Heart left ventricle (tissue), 16 donors: ENCODE data around the gene CEPT1. TPM values are rescaled to one million over a fixed set of nuclear protein-coding genes. Genes with fewer than 3 reads are reported as not detected.

Source experiments
- ATAC-seq, 4 donors: fragments of 200-7000 bp; cut with Tn5 transposase; one replicate each; pipeline ENCODE4 v1.9.1; 2020 to 2022; ENCODE audit warnings: moderate library complexity in 4 of 4, mild to moderate bottlenecking in 3 of 4, moderate number of reproducible peaks in 1 of 4
- DNase-seq, 5 donors: peaks; one replicate each; pipeline ENCODE4 v3.0.0-alpha.2; 2020
- H3K27ac ChIP-seq, 12 donors: fragments of 200-600 bp; sonication (generic) in 4 of 12; one replicate each; pipeline versions ENCODE4 v1.5.0 to v1.8.0; 2016 to 2022; ENCODE audit warnings: mild to moderate bottlenecking in 2 of 12
- H3K27me3 ChIP-seq, 9 donors: fragments of 200-600 bp; sonication (generic) in 2 of 9; one replicate each; pipeline versions ENCODE4 v1.5.1 to v1.8.0; 2016 to 2022; ENCODE audit warnings: mild to moderate bottlenecking in 3 of 9
- H3K36me3 ChIP-seq, 9 donors: fragments of 200-600 bp; sonication (generic) in 2 of 9; one replicate each; pipeline versions ENCODE4 v1.5.0 to v1.8.0; 2018 to 2022; ENCODE audit warnings: mild to moderate bottlenecking in 2 of 9
- H3K4me1 ChIP-seq, 12 donors: fragments of 200-600 bp; sonication (generic) in 4 of 12; one replicate each; pipeline versions ENCODE4 v1.5.0 to v1.8.0; 2016 to 2022; ENCODE audit warnings: mild to moderate bottlenecking in 3 of 12
- H3K4me3 ChIP-seq, 12 donors: fragments of 200-600 bp; sonication (generic) in 4 of 12; one replicate each; pipeline versions ENCODE4 v1.5.0 to v1.8.0; 2017 to 2022; ENCODE audit warnings: mild to moderate bottlenecking in 9 of 12, moderate library complexity in 4 of 12
- H3K9me3 ChIP-seq, 12 donors: fragments of 200-600 bp; sonication (generic) in 4 of 12; one replicate each; pipeline versions ENCODE4 v1.5.0 to v1.8.0; 2016 to 2022; ENCODE audit warnings: mild to moderate bottlenecking in 1 of 12
- POLR2A ChIP-seq, 2 donors: fragments of 450-650 bp; IDR thresholded peaks; one replicate each; pipeline ENCODE4 v1.6.1; 2017; ENCODE audit warnings: antibody characterized with exemption in 2 of 2, mild to moderate bottlenecking in 2 of 2, moderate library complexity in 2 of 2
- WGBS, 4 donors: extraction: QIAGEN DNeasy Blood & Tissue Kit in 2 of 4; methylation state at CpG; one replicate each; pipeline versions ENCODE4 v1.1.5 to v1.1.7; 2013 to 2018; 5-methylcytosine and 5-hydroxymethylcytosine counted together
- intact Hi-C, 10 donors: fragments of 100-400 bp; cut with DNase I; formaldehyde crosslinking; loops; one replicate each; pipeline versions ENCODE4 v1.11.1 to v1.14.2; 2022
- polyA plus RNA-seq, 2 donors: library from polyadenylated mRNA; stranded (reverse); fragments of 200-250 nt; gene quantifications; one replicate each; pipeline ENCODE4 v1.2.3, GENCODE V29; 2013
- total RNA-seq, 9 donors: library from RNA; depleted of rRNA in 2 of 9; stranded (reverse); fragments of >200 nt in 2 of 9; fragmentation: NEBNext Ultra II Directional in 3 of 9; extraction: Animal tissue kit (Norgen Biotek cat#: 25700) in 3 of 9; gene quantifications; one replicate each; pipeline versions ENCODE4 v1.1.0 to v1.2.4, GENCODE V29; 2016 to 2023
- TF ChIP-seq, protein P1 (sequence below), 12 donors: fragments of 200-600 bp; sonication (generic) in 4 of 12; IDR thresholded peaks; one replicate each; pipeline versions ENCODE4 v1.5.0 to v1.8.0; 2018 to 2022; ENCODE audit warnings: antibody characterized with exemption in 12 of 12, mild to moderate bottlenecking in 5 of 12
- donor health status: ischemic (EF 13 %, LVEDD 7.1; RV severe dilation, severe dysfunction).
- donor health status: healthy with polysubstance abuse.
- donor health status: DM: no; HTN: yes; CAD: no.
- donor health status: DM: no; HTN: no; CAD: no.
- donor health status: ischemic (EF 25% LVEDD 6.9; RV normal size, moderate dysfunction).
- donor health status: ischemic (EF 25% LVEDD 5.7; RV mildly dilated, moderate dysfunction).
- donor health status: healthy.
- donor health status: DM: yes; HTN: yes; CAD: no.
- donor health status: ischemic (EF 35%, LVEDD 5.7; RV mildly dilated, moderate dysfunction).
- donor health status: nonischemic (EF 11% LVEDD 7.7; RV severe dilation, severe dysfunction).
- donor health status: DM: yes; HTN: yes; CAD: no.
- donor health status: PGD.
- donor health status: ischemic (EF 29% LVEDD 5.4; RV normal size, mild dysfunction).
- donor health status: nonischemic (EF 23%, LVEDD 6.1; RV moderate dilation, normal function).

The CEPT1 gene
- total and polyA plus RNA-seq, 11 donors: 7.4 to 26.9 (median 11.6) TPM

DNA sequence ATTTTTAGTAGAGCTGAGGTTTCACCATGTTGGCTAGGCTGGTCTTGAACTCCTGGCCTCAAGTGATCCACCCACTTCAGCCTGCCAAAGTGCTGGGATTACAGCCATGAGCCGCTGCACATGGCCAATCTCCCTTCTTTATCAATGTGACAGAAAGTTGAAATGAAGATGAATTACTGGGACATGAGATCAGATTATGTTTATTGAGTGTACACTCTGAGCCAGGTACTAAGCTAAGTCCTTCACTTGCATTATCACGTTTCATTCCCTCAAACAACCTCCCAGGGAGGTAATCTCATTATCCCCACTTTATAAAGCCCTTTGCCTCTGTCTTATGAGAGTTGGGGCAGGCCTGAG, 81.2 kb downstream of the CEPT1 start:
- WGBS, 4 donors: 29 to 66% (median 55%) methylated on average over 2 of the region's 2 CpGs
- ATAC-seq (no peak), DNase-seq (no peak)
- peaks cover 0 to 74% (median 0%) of the 10 kb centered on the region in 12 donors for H3K4me1 ChIP-seq
- TF ChIP-seq, protein P1, sequence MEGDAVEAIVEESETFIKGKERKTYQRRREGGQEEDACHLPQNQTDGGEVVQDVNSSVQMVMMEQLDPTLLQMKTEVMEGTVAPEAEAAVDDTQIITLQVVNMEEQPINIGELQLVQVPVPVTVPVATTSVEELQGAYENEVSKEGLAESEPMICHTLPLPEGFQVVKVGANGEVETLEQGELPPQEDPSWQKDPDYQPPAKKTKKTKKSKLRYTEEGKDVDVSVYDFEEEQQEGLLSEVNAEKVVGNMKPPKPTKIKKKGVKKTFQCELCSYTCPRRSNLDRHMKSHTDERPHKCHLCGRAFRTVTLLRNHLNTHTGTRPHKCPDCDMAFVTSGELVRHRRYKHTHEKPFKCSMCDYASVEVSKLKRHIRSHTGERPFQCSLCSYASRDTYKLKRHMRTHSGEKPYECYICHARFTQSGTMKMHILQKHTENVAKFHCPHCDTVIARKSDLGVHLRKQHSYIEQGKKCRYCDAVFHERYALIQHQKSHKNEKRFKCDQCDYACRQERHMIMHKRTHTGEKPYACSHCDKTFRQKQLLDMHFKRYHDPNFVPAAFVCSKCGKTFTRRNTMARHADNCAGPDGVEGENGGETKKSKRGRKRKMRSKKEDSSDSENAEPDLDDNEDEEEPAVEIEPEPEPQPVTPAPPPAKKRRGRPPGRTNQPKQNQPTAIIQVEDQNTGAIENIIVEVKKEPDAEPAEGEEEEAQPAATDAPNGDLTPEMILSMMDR (IDR thresholded peaks at IDR 0.05): no peak
- TF ChIP-seq POLR2A (IDR thresholded peaks at IDR 0.05): no peak
- H3K9me3 ChIP-seq: no peaks in the 10 kb centered on the region
- no peaks in the 10 kb centered on the region for H3K36me3 ChIP-seq
- no peak overlapping the region for H3K4me3 ChIP-seq
- H3K27ac ChIP-seq: peak overlapping the region in 1 of 12 donors; percentile 75
- intact Hi-C loops: loop anchor here in 9 of 10 donors (5.0 to 10.0 kb wide), 8 partner anchors 111 to 554 kb away; no protein-coding TSS in a partner anchor
- no peaks in the 10 kb centered on the region for H3K27me3 ChIP-seq

DNA sequence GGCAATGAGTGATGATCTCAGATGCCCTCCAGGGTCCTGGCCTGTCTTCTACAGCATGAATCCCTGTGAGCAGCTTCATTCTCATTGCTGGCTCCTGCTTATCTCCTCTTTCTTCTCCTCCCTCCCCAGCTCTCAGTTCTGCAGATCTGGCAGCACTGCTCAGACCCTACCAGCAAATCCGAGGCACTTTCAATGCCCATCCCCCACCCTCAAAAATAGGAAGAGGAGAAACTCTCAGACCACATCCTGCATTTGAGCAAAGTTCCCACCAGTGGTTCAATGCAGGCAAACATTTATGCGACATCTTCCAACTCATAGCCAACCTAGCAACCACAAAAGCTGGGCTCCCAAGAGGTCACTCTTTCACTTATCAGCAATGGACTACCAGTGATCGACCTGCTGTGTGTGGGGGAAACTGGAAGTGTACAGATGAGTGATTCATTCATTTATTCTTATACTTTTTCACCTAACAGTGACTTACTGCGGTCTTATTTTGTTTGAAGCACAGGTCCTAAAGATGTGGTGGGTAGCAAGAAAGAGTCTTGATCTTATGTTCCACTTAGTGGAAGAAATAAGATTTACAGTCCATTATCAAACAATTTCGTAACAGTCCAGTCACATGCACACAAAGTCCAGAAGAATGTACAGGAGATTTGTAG, 81.7 kb downstream of the CEPT1 start:
- peaks cover 0 to 74% (median 0%) of the 10 kb centered on the region in 12 donors for H3K4me1 ChIP-seq
- intact Hi-C loops: loop anchor here (2.0 to 10.0 kb wide), 11 partner anchors 111 to 553 kb away; no protein-coding TSS in a partner anchor
- peak in 3 of 4 donors; percentile 29 to 55 (median 32) for ATAC-seq

DNA sequence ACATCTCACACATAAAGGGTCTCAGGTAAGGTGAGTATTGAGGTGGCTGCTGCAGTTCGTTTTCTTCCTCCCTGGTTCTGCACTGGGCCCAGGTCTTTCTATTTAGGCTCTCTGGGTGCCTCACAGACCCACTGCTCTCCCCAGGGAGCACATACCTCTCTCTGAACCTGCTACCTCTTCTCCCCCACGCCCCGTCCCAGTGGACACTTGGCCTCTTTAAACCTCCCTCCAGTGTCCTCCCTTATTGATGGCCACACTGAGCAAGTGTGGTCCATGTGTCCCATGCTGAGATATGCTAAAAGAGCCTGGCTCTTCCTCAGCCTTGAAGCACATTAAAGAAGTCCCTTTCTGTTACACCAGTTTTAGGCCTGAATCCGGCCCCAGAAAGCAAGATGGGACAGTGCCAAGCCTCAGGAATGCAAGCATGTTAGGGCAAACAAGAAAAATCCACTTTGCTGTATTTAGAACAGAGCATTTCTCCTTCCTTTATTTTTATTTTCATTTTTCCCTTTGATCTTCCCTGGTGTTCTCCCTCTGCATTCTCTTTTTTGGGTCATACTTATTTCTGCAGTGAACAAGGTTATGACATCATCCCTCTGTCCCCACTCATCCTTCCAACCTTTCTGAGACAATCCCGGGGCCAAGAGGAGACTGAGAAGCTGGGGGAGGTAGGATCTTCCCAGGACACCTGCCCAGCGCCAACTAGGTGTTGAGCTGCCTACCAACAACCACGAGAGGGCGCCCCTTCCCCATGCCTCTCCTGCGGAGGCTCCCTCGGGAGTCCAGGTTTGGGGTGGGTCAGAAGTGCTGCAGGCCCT, 82.5 kb downstream of the CEPT1 start:
- WGBS, 4 donors: 30 to 34% (median 31%) methylated on average over 10 of the region's 10 CpGs
- peak; percentile 65 to 89 (median 82) for ATAC-seq
- H3K9me3 ChIP-seq: no peaks in the 10 kb centered on the region
- intact Hi-C loops: loop anchor here (1.0 to 10.0 kb wide), 14 partner anchors 110 to 552 kb away; no protein-coding TSS in a partner anchor
- no peaks in the 10 kb centered on the region for H3K27me3 ChIP-seq
- peak overlapping the region in 1 of 12 donors; percentile 75 for H3K27ac ChIP-seq
- H3K36me3 ChIP-seq: no peaks in the 10 kb centered on the region
- no peak for TF ChIP-seq POLR2A (IDR thresholded peaks at IDR 0.05)
- TF ChIP-seq, protein P1 (IDR thresholded peaks at IDR 0.05): peak; percentile 77 to 96 (median 86)
- peaks cover 0 to 74% (median 1%) of the 10 kb centered on the region in 12 donors for H3K4me1 ChIP-seq
- DNase-seq: peak; percentile 68 to 87 (median 76)
- H3K4me3 ChIP-seq: no peak overlapping the region

More for the DNA sequence above, 81.7 kb downstream of the CEPT1 start:
- no peak for DNase-seq
- 56 to 62% (median 59%) methylated on average over 5 of the region's 5 CpGs for whole genome bisulfite sequencing, 4 donors
- H3K4me3 ChIP-seq: no peak overlapping the region
- peak overlapping the region in 1 of 12 donors; percentile 75 for H3K27ac ChIP-seq
- H3K9me3 ChIP-seq: no peaks in the 10 kb centered on the region
- H3K36me3 ChIP-seq: no peaks in the 10 kb centered on the region
- H3K27me3 ChIP-seq: no peaks in the 10 kb centered on the region
- no peak for TF ChIP-seq POLR2A (IDR thresholded peaks at IDR 0.05)
- TF ChIP-seq, protein P1 (IDR thresholded peaks at IDR 0.05): no peak
